HT-29 (cell line): ENCODE data around the gene VAV1. TPM values are rescaled to one million over a fixed set of nuclear protein-coding genes. Genes with fewer than 3 reads are reported as not detected.
"Not testable (repeated sequence)": the region's sequence is repeated elsewhere in the genome, so short reads cannot be mapped to it uniquely, and the experiment has no call there.

Experiments used
- DNase-seq: peaks from one replicate; pipeline ENCODE4 v3.0.0-alpha.2; 2015; ENCODE audit warnings: low spot score
- total RNA-seq: library from RNA; depleted of rRNA; stranded (reverse); fragments of >200 nt; shearing (Covaris generic); gene quantifications from 2 replicates; pipeline ENCODE4 v1.2.3, GENCODE V29; 2014

Gene VAV1
- total RNA-seq, 1 experiment from 2014 or later: 0.15 TPM

GRCh38 chr19:6851359-6851758, 78.9 kb downstream of the VAV1 start:
- DNase-seq: no peak

GRCh38 chr19:6852001-6852400, 79.5 kb downstream of the VAV1 start:
- no peak for DNase-seq

- no peak for DNase-seq
Measured at GRCh38 chr19:6853868-6854267, 81.4 kb downstream of the VAV1 start.

GRCh38 chr19:6854758-6855157, 82.2 kb downstream of the VAV1 start:
- no peak for DNase-seq

GRCh38 chr19:6856749-6857372, 84.4 kb downstream of the VAV1 start:
- no peak for DNase-seq

- DNase-seq: no peak
Measured at GRCh38 chr19:6861683-6862286, 89.3 kb downstream of the VAV1 start.

- peak; percentile 81 for DNase-seq
Measured at GRCh38 chr19:6862673-6863078, 90.2 kb downstream of the VAV1 start.

GRCh38 chr19:6864325-6864940, 91.9 kb downstream of the VAV1 start:
- DNase-seq: no peak

- no peak for DNase-seq
Measured at GRCh38 chr19:6865849-6866248, 93.3 kb downstream of the VAV1 start.

GRCh38 chr19:6866741-6867151, 94.2 kb downstream of the VAV1 start:
- no peak for DNase-seq

GRCh38 chr19:6868351-6868750, 95.8 kb downstream of the VAV1 start:
- no peak for DNase-seq

- DNase-seq: not testable (repeated sequence)
Measured at GRCh38 chr19:6869151-6869882, 96.8 kb downstream of the VAV1 start.

- DNase-seq: no peak
Measured at GRCh38 chr19:6873708-6874431, 101.4 kb downstream of the VAV1 start.

GRCh38 chr19:6875218-6875617, 102.7 kb downstream of the VAV1 start:
- no peak for DNase-seq

GRCh38 chr19:6876748-6877147, 104.2 kb downstream of the VAV1 start:
- DNase-seq: no peak

GRCh38 chr19:6877766-6878165, 105.3 kb downstream of the VAV1 start:
- DNase-seq: no peak

- no peak for DNase-seq
Measured at GRCh38 chr19:6886277-6886897, 113.9 kb downstream of the VAV1 start.

- DNase-seq: no peak
Measured at GRCh38 chr19:6887316-6887715, 114.8 kb downstream of the VAV1 start, which contains the start of gene ADGRE1. Gene ADGRE1 (plus strand): TSS chr19:6887579. CDS start chr19:6887609, 30 bp downstream.

- DNase-seq: no peak
Measured at GRCh38 chr19:6888967-6889366, 116.5 kb downstream of the VAV1 start.

GRCh38 chr19:6890401-6890913, 117.9 kb downstream of the VAV1 start:
- DNase-seq: no peak

- no peak for DNase-seq
Measured at GRCh38 chr19:6890938-6891337, 118.4 kb downstream of the VAV1 start.
